ENCODE measurements around the gene MSLN. TPM values are rescaled to one million over a fixed set of nuclear protein-coding genes. Genes with fewer than 3 reads are reported as not detected.

Gene MSLN
- total and polyA plus RNA-seq, 9 of the 15 experiments (the other 6 are each of a cell fraction or from before 2014, with no cell fraction given), result not detected

DNA sequence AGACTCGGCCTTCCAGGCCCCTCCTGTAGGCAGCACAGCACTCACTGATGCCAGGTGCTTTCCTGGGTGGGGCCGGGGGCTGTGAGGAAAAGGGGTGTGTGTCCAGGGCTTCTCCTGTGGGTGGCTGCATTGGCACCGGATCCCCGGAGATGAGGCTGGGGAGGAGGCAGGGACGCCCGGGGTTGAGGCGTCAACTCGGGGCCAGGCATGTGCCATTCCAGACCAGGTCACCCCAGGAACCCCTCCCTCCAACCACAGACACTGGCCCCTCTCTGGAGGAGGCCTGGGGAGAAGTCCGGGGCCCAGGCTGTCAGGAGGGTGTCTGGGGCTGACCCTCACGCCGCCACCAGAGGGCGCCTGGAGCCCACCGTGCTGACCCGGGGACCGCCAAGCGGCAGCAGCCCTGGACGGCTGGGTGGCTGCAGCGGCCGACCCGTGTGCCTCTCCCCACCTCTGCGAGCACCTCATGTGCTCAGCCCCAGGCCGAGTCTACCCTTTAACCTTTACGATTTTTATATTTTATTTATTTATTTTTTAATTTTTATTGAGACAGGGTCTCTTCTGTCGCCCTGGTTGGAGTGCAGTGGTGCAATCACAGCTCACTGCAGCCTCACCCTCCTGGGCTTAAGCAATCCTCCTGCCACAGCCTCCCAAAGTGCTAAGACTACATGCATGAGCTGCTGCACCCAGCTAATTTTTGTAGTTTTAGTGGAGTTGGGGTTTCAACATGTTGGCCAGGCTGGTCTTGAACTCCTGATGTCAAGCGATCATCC lies 48.8 kb upstream of the MSLN start (continued):
- TF ChIP-seq, protein P1, sequence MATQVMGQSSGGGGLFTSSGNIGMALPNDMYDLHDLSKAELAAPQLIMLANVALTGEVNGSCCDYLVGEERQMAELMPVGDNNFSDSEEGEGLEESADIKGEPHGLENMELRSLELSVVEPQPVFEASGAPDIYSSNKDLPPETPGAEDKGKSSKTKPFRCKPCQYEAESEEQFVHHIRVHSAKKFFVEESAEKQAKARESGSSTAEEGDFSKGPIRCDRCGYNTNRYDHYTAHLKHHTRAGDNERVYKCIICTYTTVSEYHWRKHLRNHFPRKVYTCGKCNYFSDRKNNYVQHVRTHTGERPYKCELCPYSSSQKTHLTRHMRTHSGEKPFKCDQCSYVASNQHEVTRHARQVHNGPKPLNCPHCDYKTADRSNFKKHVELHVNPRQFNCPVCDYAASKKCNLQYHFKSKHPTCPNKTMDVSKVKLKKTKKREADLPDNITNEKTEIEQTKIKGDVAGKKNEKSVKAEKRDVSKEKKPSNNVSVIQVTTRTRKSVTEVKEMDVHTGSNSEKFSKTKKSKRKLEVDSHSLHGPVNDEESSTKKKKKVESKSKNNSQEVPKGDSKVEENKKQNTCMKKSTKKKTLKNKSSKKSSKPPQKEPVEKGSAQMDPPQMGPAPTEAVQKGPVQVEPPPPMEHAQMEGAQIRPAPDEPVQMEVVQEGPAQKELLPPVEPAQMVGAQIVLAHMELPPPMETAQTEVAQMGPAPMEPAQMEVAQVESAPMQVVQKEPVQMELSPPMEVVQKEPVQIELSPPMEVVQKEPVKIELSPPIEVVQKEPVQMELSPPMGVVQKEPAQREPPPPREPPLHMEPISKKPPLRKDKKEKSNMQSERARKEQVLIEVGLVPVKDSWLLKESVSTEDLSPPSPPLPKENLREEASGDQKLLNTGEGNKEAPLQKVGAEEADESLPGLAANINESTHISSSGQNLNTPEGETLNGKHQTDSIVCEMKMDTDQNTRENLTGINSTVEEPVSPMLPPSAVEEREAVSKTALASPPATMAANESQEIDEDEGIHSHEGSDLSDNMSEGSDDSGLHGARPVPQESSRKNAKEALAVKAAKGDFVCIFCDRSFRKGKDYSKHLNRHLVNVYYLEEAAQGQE (IDR thresholded peaks at IDR 0.05; ENCODE audit: borderline replicate concordance), result peak; percentile 83
- TF ChIP-seq, protein P1 (CRISPR knock-in tag; IDR thresholded peaks at IDR 0.05; ENCODE audit: low read depth), result no peak
- TF ChIP-seq, protein P2, sequence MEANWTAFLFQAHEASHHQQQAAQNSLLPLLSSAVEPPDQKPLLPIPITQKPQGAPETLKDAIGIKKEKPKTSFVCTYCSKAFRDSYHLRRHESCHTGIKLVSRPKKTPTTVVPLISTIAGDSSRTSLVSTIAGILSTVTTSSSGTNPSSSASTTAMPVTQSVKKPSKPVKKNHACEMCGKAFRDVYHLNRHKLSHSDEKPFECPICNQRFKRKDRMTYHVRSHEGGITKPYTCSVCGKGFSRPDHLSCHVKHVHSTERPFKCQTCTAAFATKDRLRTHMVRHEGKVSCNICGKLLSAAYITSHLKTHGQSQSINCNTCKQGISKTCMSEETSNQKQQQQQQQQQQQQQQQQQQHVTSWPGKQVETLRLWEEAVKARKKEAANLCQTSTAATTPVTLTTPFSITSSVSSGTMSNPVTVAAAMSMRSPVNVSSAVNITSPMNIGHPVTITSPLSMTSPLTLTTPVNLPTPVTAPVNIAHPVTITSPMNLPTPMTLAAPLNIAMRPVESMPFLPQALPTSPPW (CRISPR knock-in tag; IDR thresholded peaks at IDR 0.05), result peak; percentile 37; the same call in 1 of the 2 replicates
- TF ChIP-seq, protein P3, sequence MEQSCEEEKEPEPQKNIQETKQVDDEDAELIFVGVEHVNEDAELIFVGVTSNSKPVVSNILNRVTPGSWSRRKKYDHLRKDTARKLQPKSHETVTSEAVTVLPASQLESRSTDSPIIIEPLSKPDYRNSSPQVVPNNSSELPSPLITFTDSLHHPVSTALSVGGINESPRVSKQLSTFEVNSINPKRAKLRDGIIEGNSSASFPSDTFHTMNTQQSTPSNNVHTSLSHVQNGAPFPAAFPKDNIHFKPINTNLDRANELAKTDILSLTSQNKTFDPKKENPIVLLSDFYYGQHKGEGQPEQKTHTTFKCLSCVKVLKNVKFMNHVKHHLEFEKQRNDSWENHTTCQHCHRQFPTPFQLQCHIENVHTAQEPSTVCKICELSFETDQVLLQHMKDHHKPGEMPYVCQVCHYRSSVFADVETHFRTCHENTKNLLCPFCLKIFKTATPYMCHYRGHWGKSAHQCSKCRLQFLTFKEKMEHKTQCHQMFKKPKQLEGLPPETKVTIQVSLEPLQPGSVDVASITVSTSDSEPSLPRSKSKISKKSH (CRISPR knock-in tag; IDR thresholded peaks at IDR 0.05), result no peak
- TF ChIP-seq, protein P4, sequence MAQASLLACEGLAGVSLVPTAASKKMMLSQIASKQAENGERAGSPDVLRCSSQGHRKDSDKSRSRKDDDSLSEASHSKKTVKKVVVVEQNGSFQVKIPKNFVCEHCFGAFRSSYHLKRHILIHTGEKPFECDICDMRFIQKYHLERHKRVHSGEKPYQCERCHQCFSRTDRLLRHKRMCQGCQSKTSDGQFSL (CRISPR knock-in tag; IDR thresholded peaks at IDR 0.05), result peak; percentile 49; the same call in 1 of the 2 replicates
- TF ChIP-seq, protein P4 (tag; IDR thresholded peaks at IDR 0.05), result no peak
- no peak for TF ChIP-seq ZBTB17 (CRISPR knock-in tag; IDR thresholded peaks at IDR 0.05)
- no peak for TF ChIP-seq RHOXF2B (CRISPR knock-in tag; conservative IDR thresholded peaks at IDR 0.05)
- TF ChIP-seq CC2D1A (IDR thresholded peaks at IDR 0.05), result 0 out of 2 replicates have a peak, but pooled peaks have one; percentile 23
- TF ChIP-seq, protein P5, sequence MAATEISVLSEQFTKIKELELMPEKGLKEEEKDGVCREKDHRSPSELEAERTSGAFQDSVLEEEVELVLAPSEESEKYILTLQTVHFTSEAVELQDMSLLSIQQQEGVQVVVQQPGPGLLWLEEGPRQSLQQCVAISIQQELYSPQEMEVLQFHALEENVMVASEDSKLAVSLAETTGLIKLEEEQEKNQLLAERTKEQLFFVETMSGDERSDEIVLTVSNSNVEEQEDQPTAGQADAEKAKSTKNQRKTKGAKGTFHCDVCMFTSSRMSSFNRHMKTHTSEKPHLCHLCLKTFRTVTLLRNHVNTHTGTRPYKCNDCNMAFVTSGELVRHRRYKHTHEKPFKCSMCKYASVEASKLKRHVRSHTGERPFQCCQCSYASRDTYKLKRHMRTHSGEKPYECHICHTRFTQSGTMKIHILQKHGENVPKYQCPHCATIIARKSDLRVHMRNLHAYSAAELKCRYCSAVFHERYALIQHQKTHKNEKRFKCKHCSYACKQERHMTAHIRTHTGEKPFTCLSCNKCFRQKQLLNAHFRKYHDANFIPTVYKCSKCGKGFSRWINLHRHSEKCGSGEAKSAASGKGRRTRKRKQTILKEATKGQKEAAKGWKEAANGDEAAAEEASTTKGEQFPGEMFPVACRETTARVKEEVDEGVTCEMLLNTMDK (IDR thresholded peaks at IDR 0.05; ENCODE audit: borderline replicate concordance, insufficient read depth, low read depth, low read length, poor library complexity, severe bottlenecking), result peak; percentile 61
- TF ChIP-seq TBL1XR1 (IDR thresholded peaks at IDR 0.05; ENCODE audit: low read length in 2 of 2), result no peak
- TF ChIP-seq L3MBTL2 (IDR thresholded peaks at IDR 0.05), result peak; percentile 28; the same call in 1 of the 2 replicates
- peak; percentile 47; the same call in 1 of the 2 replicates for TF ChIP-seq CREM (IDR thresholded peaks at IDR 0.05; ENCODE audit: low read depth)
